ES-I3 (cell line): ENCODE measurements around the gene ERBB4.
"Not testable (repeated sequence)": the region's sequence is repeated elsewhere in the genome, so short reads cannot be mapped to it uniquely, and the experiment has no call there.

Experiments used
- H3K36me3 ChIP-seq: 2 replicates; pipeline ENCODE4 v1.6.1; 2013; ENCODE audit warnings: mild to moderate bottlenecking, low read length, control low read depth, moderate library complexity; ENCODE audit not compliant: insufficient read depth
- H3K4me1 ChIP-seq: 2 replicates; pipeline ENCODE4 v1.6.1; 2013; ENCODE audit warnings: mild to moderate bottlenecking, control low read depth, low read length; ENCODE audit not compliant: insufficient read depth
- H3K9ac ChIP-seq: 2 replicates; pipeline ENCODE4 v1.6.1; 2013; ENCODE audit warnings: low read depth, mild to moderate bottlenecking, low read length, moderate library complexity
- H3K9me3 ChIP-seq: 2 replicates; pipeline ENCODE4 v1.6.1; 2013; ENCODE audit warnings: mild to moderate bottlenecking, low read length, moderate library complexity; ENCODE audit not compliant: control insufficient read depth, insufficient read depth

Gene ERBB4

DNA sequence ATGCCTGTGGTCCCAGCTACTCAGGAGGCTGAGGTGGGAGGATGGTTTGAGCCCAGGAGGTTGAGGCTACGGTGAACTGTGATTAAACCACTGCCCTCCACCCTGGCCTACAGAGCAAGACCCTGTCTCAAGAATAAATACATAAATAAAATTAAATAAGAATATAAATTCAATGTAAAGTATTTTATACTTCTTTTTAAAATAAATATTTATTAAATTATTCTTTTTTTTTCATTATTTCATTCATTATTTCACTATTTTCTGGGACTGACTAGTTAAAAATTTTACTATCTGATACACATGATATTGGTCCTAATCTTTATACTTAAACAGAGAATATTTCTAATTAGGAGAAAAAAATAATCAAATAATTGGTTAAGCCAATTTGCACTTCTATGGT is 917.6 kb downstream of the ERBB4 start:
- no peaks in the 10 kb centered on the region for H3K9me3 ChIP-seq
- no peak overlapping the region for H3K9ac ChIP-seq
- no peaks in the 10 kb centered on the region for H3K36me3 ChIP-seq
- H3K4me1 ChIP-seq = no peaks in the 10 kb centered on the region

DNA sequence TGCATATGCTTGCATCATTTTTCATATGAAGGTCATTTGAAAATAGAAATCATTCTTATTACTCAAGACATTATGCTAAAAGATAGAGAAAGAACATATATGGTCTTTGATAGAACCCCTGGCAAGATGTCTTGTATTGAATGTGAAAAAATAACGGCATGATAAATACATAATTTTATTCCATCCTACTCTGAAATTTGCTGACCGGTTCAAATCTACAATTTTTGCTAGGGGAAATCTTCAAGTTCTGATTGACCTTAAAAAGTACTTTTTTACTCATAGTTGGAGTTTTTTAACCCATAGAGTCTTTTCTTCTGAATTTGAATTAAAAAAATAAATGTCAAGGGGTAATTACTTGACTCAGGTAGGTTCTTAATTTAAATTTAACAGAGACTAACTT is 920.8 kb downstream of the ERBB4 start:
- Histone ChIP-seq H3K9ac (no peak overlapping the region), H3K9me3 (no peaks in the 10 kb centered on the region), H3K4me1 (no peaks in the 10 kb centered on the region)

DNA sequence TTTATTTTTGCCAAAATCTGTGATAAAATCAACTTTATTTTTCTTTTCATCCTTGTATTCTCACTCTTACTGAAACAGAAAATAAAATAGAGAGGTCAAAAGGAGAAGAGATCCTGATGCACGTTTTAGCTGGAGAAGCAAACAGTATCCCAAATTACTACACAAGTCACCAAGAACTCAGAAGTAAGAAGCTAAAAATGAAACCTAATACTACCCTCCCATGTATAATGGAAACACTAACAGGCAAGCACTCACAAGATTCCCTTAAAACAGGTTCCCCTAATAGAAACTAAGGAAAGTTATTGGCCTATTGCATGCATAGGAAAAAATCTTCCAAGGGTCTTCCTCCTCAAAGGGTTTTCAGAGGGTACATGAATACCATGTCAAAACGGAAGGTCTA is 927.0 kb downstream of the ERBB4 start:
- Histone ChIP-seq H3K9ac (no peak overlapping the region), H3K4me1 (peaks cover 20% of the 10 kb centered on the region; the same call in 1 of the 2 replicates), H3K36me3 (no peaks in the 10 kb centered on the region), H3K9me3 (no peaks in the 10 kb centered on the region)

More for the DNA sequence above, 920.8 kb downstream of the ERBB4 start:
- H3K36me3 ChIP-seq = no peaks in the 10 kb centered on the region

- Histone ChIP-seq H3K36me3 (no peaks in the 10 kb centered on the region), H3K4me1 (peaks cover 20% of the 10 kb centered on the region; the same call in 1 of the 2 replicates), H3K9ac (no peak overlapping the region), H3K9me3 (no peaks in the 10 kb centered on the region)
These were observed 927.5 kb downstream of the ERBB4 start for GRCh38 chr2:211611061-211611518.

DNA sequence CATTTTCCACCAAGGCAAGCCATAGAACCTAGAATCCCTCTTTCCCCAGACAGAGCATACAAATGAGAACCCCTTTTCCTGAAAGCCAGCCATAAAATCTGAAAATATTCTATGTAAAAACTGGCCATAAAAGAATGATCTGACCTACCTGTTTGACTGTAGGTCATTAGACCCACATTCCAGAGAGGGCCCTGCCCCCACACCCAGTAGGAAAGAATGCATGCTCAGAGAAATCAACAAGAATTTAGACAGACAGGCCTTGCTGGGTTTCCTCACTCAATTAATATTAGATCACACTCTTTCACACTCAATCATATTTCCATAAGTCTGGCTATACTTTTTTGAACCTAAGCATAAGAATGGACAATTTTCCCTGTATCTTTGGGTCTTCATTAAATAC is 929.5 kb downstream of the ERBB4 start:
- Histone ChIP-seq H3K4me1 (peaks cover 20% of the 10 kb centered on the region; the same call in 1 of the 2 replicates), H3K9me3 (no peaks in the 10 kb centered on the region), H3K9ac (no peak overlapping the region), H3K36me3 (no peaks in the 10 kb centered on the region)

- Histone ChIP-seq H3K4me1 (peaks cover 5% of the 10 kb centered on the region; the same call in 1 of the 2 replicates), H3K9me3 (no peaks in the 10 kb centered on the region), H3K36me3 (no peaks in the 10 kb centered on the region), H3K9ac (no peak overlapping the region)
These were observed 939.5 kb downstream of the ERBB4 start for GRCh38 chr2:211599146-211599545.

DNA sequence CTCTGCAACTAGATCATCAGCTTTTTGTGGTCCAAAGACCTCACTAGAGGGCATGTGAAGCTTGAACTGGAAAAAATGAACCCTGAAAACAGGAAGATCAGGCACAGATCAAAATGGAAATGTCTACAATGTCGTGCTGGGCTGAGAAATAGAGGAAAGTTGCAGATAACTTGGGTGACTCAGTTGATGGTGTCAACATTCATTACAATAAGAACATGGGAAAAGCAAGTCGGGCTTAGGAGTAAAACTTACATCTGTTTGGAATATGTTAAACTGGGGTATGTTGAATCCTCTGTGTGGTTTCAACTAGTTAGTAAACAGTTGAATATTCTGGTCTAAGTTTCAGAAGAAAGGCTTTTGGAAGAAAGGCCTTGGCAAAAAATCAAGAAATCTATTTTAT is 940.4 kb downstream of the ERBB4 start:
- Histone ChIP-seq H3K4me1 (peaks cover 5% of the 10 kb centered on the region; the same call in 1 of the 2 replicates), H3K9ac (no peak overlapping the region), H3K36me3 (no peaks in the 10 kb centered on the region), H3K9me3 (no peaks in the 10 kb centered on the region)

DNA sequence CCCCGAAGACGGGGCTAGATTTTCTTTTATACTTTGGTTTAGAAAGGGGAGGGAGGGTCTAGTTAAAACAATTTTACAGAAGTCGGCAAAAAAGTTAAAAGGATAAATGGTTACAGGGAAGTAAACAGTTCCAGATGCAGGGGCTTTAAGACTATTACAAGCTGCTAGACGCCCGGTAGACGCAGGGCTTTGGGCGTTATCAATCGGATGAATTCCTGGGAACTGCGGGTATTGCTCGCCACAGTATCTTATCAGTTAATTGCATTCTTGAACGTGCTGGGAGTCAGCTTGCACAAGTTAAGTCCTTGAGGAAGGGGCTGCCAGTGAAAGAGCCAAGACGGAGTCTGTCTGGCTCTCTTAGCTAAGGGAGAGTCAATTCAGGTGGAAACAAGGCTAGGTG is 946.6 kb downstream of the ERBB4 start:
- H3K9ac ChIP-seq, H3K4me1 ChIP-seq, H3K9me3 ChIP-seq, H3K36me3 ChIP-seq: not testable (repeated sequence)

DNA sequence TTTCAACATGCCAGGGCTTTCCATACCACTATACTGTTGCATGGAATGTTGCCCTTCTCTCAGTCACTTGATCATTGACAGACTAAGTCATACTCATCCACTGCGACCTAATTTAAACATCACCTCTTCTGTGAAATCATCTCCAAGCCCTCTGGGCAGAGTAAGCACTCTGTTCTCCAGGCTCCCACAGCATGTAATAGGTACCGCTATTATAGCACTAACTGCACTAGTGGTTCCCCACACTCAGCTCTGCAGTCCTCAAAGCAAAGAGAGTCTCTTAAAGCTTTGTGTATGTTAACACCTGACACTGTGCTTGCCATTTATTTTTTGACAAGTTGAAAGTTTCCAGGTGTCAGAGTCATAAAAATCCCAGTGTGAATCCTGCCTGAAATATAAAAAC is 947.2 kb downstream of the ERBB4 start:
- no peaks in the 10 kb centered on the region for H3K36me3 ChIP-seq
- H3K4me1 ChIP-seq = no peaks in the 10 kb centered on the region
- no peak overlapping the region for H3K9ac ChIP-seq

DNA sequence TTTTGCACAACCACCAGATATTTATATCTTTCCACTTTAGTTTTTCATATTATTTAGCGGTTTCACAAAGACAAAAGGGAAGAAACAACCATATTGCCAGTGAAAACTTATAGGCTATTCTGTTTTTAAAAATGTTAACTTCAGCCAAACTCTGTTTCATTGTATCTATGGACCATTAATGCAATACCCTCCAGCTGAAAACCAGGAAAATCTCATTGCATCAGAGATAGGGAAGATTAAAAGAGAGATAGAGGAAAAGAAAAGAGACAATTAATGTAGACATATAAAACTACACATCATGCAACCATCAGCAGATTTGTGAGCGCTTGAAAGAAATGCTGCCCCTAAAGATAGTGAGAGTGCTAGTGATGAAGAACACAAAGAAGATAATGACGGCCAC is 970.2 kb downstream of the ERBB4 start:
- no peaks in the 10 kb centered on the region for H3K36me3 ChIP-seq
- H3K9ac ChIP-seq = no peak overlapping the region
- no peaks in the 10 kb centered on the region for H3K4me1 ChIP-seq
- no peaks in the 10 kb centered on the region for H3K9me3 ChIP-seq

More for the DNA sequence above, 947.2 kb downstream of the ERBB4 start:
- H3K9me3 ChIP-seq = no peaks in the 10 kb centered on the region

DNA sequence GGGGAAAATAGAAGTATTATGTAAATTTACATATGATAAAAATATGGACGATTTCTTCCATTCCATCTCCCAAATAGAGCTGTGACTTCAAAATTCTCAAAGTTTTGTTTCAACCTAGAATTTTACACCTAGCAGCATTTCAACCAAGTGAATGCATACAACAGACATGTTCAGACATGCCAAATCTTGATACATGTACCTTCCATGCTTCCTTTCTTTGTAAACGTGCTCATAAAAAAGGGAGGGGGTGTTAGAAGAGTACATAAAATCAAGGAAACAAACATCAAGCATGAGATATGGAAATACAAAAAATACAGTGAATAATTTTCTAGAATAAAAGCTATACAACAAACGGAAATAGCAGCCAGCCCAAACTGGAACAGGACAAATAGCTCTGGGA is 974.2 kb downstream of the ERBB4 start:
- Histone ChIP-seq H3K36me3 (no peaks in the 10 kb centered on the region), H3K4me1 (no peaks in the 10 kb centered on the region), H3K9me3 (no peaks in the 10 kb centered on the region), H3K9ac (no peak overlapping the region)

DNA sequence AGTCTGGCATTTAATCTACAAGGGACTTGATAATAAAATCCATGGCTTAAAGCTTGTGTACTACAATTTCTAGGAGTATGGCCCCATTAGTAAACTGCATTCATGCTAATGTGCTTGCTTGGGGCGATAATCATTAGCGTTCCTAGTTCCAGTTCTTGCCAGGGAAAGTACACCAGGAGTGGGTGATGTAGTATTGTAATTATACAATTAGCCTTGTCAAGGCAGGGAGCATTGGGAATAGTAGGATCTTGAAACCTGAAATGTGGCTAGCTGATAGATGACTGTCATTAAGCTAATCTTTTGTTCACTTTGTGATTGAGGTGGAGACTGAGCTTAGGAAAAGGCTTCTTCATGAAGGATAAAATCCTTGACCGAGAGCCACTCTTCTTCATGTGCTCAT is 993.0 kb downstream of the ERBB4 start:
- Histone ChIP-seq H3K9ac (no peak overlapping the region), H3K36me3 (no peaks in the 10 kb centered on the region), H3K9me3 (no peaks in the 10 kb centered on the region), H3K4me1 (no peaks in the 10 kb centered on the region)

GRCh38 chr2:211534632-211535031 is 1004.0 kb downstream of the ERBB4 start:
- H3K4me1 ChIP-seq = no peaks in the 10 kb centered on the region
- H3K9ac ChIP-seq = no peak overlapping the region
- H3K9me3 ChIP-seq = no peaks in the 10 kb centered on the region; the same call in 1 of the 2 replicates
- no peaks in the 10 kb centered on the region for H3K36me3 ChIP-seq

- not testable (repeated sequence) for H3K36me3 ChIP-seq, H3K9ac ChIP-seq, H3K4me1 ChIP-seq, H3K9me3 ChIP-seq
These were observed 1014.4 kb downstream of the ERBB4 start for GRCh38 chr2:211524248-211524647.

- Histone ChIP-seq H3K9ac (no peak overlapping the region), H3K36me3 (no peaks in the 10 kb centered on the region), H3K4me1 (no peaks in the 10 kb centered on the region), H3K9me3 (no peaks in the 10 kb centered on the region)
These were observed 1022.1 kb downstream of the ERBB4 start for GRCh38 chr2:211516537-211516936.

- Histone ChIP-seq H3K9ac (no peak overlapping the region), H3K4me1 (no peaks in the 10 kb centered on the region), H3K36me3 (no peaks in the 10 kb centered on the region), H3K9me3 (no peaks in the 10 kb centered on the region)
These were observed 1024.6 kb downstream of the ERBB4 start for GRCh38 chr2:211514049-211514448.
